NCI-H345 (cell line): ENCODE measurements around the gene RASSF1.

Experiments
- DNase-seq: peaks from one replicate; lab custom pipeline; 2025; lab: John Stamatoyannopoulos, UW

RASSF1 gene

DNA sequence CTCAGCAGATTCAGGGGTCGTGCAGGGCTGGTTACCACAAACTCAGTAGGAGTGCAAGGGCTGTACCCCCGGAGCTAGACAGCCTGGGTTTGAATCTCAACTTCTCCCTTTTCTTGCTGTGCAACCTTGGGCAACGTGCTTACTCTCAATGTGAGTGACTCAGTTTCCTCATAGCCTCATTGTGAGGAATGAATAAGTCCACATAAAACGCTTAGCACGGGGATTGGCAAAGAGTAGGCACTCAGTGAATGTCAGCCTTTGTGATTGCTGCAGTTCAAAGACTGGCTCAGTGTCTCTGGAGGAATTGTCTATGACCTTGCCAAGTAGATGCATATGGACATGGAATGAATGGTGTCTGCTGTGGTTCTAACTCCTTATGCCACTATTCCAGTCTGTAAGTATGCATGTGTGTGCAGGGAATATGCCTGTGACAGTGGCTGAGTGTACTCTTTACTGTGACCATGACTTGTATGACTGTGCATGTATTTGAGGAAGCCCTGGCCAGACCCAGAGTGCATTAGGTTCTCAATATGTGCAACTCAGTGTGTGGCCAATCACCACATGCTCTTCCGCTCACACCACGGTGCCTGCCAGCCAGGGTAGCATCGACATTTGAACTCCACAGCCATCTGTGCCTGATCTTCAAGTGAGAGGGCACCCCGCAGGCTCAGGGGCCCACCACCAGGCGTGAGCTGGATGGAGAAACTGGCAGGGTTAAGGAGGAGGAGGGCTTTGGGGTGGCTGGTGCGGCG is 40.5 kb downstream of the RASSF1 start:
- DNase-seq = no peak

DNA sequence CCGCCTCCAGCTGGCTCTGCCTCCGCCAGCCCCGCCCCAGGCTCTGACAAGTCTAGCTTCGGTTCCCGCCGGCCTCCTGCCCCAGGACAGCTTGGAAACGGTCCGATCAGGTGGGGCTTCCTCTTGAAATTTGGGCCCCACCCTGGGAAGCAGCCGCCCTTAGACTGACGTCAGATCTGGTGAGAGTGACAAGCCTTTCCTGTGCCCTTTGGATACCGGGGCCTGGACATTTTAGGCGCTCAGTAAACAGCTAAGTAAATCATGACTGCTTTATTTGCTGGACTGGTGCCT is 41.1 kb downstream of the RASSF1 start:
- DNase-seq = no peak

DNA sequence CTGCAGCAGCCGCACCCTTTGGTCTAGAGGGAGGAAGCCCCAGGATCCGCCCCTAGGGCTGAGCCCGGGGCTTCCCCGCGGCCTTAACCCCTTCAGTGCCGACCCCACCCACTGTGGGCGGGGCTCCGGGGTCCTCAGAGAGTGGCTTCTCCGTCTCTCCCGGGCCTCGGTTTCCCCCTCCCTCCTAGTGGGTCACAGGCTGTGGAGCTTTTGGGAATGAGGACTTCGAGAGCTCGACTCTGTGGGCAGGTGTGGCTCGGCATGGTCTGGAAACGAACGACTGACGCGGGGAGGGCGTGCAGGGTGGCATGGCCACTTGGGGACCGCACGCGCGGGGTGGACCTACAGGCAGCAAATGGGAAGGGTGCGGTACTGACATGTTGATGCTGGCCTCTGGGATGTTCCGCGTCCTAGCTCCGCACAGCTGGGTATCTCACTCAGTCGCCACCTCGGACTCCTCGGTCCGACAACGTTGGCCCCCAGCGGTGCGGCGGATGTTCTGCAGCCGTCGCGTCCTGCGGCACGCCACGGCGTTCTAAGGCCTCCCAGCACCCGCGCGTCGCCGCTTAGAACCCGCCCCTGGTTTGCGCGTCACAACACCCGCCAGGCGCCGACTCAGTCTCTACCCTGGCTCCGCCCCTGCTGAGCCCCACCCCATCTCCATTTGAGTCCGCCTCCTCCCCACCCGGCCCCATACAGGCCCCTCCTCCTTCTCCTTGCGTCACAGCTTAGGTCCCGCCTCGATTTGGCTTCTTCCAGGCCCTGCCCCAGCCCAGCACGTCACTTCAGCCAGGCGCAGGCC is 41.6 kb downstream of the RASSF1 start, which contains the start of the genes HYAL3 and NAA80:
Gene HYAL3, minus strand, starts transcription at position 570 of the 802 bp plus-strand sequence. CDS start 3,803 bp downstream, outside the sequence.
Gene NAA80, minus strand, starts transcription at position 570 of the 802 bp plus-strand sequence. CDS start 1,942 bp downstream, outside the sequence.
- peak; percentile 97 for DNase-seq

DNA sequence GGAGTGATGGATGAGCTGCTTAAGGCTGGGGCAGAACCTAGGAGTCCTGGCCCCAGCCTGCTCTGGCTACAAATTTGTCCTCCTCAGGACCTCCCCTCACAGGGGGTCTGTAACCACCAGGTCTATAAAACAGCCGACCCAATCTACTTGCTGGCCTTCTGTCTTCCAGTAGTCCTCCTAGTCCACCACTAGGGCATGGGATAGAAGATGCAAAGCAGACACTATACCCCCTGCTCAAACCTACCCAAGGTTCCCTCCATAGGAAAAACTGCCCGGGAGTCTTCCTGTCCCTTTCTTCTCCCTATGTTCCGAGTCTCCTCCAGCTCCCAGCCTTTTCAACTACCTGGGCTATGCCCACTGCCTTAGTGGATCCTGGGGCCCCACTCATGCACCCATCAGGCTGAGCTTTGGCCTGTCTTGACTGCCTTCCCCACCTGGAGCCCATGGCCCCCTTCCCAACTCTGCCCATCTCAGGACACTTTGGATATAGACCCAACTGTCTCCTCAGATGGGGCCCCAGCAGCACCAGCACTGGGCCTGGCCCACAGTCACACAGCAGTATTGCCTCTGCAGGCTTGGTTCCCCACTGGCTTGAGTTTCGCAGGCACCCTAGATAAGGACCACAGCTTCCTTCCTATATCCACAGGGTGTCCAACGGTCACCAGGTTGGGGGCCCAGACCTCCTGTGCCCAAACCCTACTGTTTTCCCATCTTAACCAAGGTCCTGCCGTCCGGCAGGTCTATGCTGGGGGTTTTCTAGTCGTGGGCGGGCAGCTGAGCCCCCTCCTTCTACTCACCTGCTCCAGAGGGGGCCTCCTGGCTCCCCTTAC is 42.5 kb downstream of the RASSF1 start:
- no peak for DNase-seq

DNA sequence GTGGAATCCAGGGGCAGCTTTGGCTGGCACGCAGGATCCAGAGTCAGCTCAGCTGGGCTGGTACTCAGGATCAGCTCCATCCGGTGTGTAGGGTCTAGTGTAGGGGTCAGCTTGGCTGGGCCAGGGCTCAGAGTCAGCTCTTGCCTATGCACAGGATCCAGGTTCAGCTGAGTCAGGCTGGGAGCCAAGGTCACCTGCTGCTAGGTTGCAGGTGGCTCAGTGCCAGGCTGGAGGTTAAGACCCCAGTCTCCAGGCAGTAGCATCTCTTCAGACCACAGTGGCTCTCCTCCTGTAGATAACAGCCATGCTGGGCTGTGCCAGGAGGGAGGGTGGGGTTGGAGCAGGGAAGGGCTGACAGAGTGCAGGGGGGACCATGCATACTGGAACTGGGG is 43.3 kb downstream of the RASSF1 start:
- DNase-seq = no peak

DNA sequence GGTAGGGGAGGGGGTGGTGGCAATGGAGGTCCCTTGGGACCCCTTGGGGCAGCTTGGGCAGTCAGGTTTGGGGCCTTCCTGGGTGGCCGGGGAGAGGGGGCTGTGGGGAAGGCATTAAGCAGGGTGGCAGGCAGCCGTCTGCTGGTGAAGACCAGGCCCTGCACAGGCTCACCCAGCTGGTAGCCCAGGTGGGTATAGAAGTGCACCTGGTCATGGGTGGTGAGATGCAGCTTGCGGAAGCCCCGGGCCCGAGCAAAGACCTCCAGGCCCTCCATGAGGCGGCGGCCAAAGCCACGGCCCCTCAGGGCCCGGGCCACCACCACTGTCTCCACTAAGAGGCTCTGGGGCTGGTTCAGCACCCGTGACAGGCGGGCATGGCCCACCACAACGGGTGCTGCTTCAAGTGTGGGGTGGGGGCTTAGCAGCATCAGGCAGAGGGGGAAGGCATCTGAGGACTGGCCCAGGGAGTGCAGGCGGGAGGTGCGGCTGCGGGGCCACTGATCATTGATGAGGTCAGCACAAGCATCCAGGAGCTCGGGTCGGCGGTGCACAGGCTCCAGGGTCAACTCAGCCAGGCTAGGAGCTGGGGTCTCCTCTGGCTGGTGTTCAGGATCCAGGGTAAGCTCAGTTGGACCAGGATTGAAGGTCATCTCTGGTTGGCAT is 43.8 kb downstream of the RASSF1 start:
- DNase-seq = no peak

DNA sequence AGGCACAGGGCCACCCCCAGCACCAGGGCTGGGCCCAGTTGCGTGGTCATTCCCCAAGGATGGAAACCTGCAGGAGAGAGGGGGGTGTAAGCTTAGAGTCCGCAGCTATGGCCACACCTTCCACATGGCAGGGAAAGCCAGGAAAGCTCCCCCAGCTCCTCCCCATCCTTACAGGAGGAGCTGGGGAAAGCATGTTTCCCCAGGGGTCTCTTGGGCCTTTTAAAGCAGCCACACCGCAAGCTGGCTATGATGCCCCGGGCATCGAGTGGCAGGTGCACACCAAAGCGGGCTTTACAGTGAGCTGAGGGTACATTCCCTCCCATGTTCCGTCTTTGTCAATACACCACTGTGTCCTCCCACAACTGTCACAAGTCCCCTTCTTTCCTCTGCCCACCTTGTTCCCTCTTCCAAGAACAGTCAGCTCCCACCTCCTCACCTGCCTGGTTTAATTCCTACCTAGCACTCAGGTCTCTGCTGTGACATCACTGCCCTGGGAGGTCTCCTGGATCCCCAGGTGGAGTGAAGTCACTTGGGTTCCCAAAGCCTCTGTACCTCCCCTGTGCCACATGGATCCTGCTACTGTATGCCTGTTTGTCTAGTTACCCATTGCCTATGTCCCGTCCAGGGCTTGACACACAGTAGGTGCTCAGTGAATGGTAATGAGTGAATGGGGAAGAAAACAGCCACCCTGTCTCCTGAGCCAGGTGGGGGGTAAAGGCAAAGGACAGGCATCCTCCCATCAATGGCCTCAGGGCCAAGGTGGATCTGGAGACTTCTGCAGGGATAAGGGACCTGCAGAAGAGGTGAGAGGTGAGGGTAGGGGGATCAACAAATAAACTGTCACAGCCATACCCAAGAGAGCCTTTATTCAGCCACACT is 44.8 kb downstream of the RASSF1 start:
- no peak for DNase-seq

DNA sequence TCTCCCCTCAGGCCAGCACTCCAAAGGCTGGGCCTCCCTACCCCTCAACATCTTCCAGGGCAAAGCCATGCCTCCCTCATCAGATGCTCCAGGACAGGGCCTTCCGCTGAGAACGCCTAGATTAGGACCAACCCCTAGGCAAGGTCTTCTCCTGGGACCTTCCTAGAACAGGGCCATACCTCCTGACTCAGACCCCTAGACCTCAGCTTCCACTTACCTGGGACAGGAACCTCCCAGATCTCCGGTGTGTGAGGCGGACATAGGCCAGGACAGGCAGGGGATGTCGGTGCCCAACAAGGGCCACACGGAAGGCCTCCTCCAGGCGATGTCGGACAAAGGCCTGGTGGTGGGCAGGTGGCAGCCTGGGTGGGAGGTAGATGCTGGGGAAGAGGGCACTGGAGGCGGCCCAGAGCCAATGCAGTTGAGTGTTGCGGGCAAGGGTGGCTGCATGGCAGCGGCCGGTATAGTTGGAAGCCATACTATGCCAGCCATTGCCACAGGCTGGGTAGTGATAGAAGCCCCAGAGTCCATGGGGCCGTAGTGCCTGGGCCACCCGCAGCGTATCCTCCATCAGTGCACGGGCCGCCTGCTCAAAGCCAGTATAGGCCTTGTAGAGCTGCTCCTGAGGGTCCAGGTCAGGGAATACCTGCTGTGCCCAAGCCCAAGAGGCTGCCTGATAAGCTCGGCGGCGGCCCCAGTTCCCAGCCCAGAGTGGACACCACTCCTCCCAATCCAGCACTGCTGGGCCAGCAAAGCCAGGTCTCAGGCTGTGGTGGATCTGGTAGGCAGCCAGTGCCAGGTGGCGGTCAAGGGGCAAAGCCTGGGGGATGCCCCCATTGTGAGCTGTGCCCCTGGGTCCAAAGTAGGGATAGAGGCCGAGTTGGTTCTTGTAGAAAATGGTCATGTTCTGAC is 45.9 kb downstream of the RASSF1 start:
- DNase-seq = no peak

DNA sequence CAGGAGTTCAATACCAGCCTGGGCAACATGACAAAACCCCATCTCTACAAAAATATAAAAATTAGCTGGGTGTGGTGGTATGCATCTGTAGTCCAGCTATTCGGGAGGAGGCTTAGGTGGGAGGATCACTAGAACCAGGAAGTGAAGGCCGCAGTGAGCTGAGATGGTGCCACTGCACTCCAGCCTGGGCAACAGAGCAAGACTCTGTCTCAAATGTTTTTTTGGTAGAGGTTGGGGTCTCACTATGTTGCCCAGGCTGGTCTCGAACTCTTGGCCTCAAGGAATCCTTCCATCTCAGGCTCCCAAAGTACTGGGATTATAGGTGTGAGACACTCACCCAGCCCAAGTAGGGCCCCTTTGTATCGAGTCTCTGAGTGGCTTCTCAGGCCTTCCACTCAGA is 46.5 kb downstream of the RASSF1 start:
- DNase-seq = no peak

DNA sequence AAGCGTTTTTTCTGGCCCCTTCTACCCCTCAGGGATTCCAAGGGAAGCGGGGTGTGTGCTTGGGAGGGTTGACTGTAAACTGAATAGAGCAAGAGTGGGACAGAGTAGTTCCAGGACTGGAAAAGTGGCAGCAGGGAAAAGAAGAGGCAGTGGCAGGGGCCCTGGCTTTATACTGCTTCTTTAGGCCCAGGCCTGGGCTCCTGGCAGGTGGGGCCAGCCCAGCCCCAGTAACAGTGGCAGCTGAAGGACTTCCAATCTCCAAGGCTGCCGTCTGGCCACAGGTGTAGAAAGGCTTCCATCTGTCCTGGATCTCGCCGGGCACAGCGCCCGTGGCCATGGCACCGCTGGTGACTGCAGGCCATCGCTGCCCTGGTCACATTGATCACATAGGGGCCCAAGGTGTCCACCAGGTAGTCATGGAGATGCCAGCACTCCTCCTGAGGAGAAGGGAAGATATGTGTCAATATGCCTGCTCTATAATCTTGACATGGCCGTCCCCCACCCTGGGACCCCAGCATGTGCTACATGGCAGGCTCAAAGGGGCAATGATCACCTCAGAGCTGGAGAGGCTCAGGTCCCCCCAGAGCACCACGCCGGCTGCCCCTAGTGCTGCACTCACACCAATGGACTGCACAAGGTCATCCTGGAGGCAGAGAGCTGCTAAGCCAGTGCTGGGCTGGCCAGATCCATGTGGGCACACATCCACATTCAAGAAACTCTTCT is 47.4 kb downstream of the RASSF1 start:
- DNase-seq = no peak

DNA sequence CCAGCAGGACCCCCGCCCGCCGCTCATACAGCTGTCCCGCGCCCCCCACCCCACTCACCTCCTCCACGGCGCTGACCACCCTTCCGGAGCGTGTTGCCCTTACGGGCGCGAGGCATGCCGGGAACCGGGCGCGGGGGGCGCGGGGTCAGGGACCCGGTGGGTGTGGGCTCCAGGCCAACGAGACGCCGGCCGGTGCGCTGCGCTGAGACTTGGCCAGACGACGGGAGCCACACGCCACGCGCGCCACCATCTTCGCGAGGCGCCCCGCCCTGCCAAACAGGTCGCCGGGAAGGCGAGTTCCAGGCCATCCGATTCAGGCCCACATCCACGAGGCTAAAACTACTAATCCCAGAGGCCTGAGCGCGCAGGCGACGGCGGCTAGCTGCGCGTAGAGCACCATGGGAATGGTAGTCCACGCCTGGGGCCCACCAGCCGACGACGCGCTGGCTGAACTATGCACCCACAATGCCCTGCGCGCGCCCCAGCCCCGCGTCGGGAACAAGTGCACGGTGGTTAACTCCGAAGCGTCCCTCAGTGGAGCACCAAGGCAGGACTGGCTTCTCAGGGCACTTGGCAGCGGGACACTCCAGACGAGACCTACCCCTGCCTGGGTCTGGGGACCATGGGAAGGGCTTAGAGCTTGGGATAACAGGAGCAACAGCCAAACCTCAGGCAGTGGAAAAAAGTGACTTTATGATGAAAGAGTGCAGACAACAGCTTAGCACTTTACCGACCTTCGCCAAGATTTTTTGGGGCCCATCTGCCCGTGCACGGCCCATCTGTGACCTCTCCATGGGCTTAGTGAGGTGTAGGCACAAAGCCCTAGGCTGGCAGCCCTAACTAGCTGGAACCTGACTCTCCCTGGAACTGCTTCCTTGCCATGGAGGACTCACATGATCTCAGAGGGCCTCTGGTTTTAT is 48.2 kb downstream of the RASSF1 start, which contains the start of gene IFRD2:
Gene IFRD2, minus strand, starts transcription at position 271 of the 920 bp plus-strand sequence. Its CDS starts 155 bp downstream, at position 116.
- peak; percentile 94 for DNase-seq

DNA sequence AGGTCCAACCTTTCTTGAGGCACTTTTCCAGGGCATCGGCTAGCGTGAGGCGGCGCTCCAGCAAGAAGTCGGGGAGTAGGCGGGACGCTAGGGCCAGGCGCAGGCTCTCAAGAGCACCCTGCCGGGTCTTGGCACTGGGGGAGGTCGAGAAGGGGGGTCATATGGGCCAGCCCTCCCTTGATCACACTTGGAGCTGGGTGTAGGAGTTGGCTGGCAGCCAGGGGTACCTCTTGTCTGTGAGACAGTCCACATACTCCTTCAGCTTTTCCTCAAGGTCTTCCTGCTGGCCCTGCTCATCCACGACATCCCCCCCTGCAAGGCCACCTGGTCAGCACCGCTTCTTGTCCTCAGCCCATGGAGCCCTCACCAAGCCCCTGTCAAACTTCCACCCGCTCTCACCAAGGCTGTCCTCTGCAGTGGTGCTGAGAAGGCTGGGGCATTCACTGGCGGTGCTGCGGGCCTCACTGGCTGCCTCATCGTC is 50.4 kb downstream of the RASSF1 start:
- DNase-seq = no peak

DNA sequence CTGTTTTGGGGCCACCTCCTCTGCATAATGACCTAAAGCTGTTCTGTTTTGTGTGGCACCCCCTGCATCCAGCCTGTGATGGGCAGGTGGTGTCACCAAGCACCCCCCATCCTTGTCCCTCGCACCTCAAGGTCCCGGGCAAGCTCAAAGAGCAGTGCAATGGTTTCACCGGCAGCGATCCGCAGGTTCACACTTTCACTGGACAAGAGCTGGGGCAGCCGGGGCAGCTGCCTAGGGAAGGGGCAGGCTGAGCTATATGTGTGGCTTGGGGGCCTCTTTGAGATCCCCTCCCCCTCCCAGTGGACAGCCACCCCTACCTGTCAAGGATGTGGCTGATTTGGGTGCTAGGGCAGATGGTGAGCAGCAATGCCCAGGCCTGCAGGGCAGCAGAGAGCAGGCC is 51.5 kb downstream of the RASSF1 start:
- no peak for DNase-seq

DNA sequence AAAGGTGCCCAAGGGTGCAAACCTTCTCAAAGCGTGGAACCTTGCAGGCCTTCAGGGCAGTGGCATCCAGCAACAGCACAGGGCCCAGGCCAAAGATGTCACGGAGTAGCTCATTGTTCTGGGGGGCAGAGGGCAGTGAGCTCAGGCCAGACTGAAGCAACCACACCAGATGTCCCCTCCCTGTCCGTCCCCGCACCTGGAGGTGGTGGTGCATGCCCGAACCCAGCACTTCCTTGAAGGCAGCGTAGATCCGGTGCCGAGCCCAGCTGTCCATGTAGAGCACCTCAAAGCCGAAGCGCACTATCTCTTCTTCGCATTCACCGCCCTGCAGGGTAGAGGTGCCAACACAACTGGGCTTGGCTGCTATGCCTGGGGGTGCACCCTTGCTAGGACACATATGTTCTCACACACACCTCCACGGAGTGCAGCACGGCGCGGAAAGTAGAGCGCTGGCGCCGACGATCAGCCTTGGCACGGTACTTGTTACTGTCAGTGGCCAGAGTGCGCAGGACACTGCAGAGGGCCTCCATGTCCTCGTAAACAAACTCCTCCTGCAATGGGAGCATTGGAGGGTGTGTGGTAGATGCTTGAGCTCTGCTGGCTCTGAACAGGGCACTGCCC is 52.1 kb downstream of the RASSF1 start:
- no peak for DNase-seq

DNA sequence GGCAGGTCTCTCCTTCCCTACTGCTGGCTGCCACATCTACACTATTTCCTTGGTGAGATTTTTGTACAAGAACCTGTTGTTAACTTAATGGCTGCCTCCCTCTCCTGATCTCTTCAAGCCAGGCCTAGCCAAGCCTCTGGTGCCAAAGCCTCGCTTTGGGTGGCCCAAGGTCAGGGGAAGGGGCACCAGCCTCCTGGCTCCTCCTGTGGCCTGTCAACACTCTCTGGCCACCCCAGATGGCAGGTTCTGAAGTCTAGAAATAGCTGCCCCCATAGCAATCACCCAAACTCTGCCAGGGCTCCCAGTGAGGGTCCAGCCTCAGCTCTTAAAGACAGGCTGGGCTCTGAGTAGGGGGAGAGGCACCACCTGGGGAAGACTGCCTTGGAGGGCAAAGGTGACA is 53.4 kb downstream of the RASSF1 start:
- no peak for DNase-seq

DNA sequence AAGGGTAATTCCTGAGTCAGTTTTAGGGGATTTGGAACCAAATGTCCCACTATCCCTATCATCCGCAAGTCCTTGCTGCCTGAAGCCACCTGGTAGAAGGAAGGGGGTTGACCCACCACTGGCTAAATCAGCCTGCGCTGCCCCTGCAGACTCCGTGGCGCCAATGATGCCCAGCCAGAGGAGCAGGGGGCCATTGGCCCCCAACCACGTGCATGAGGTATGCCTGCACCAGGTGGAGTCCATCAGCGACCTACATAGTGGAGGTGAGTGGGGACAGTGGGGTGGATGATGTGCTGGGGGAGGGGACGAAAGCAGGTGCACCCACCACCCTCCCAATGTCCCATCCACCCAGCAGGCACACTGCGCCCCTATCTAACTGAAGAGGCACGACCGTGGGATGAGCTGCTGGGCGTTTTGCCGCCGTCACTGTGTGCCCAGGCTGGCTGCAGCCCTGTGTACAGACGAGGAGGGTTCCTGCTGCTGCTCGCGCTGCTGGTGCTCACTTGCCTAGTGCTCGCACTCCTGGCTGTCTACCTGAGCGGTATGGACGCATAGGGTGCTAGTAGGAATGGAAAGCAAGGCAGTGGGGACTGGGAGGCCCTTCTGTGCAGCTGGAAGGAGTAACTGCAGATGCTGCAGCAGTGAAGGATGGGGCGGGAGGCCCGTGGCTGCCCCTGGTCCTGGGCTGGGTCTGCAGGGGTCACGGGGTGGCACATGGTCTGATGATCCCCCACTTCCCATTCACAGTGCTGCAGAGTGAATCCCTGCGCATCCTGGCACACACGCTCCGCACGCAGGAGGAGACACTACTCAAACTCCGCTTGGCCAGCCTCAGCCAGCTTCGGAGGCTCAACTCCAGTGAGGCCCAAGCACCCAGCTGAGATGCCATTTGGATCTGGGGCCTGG is 54.1 kb downstream of the RASSF1 start:
- DNase-seq = no peak
